RWPE2 (cell line): ENCODE results near the gene DCLRE1A.

Experiments
- ATAC-seq: fragments of 200-7000 bp; cut with Tn5 transposase; 3 replicates; pipeline ENCODE4 v1.9.1; 2021; ENCODE audit warnings: low read depth
- DNase-seq: peaks from one replicate; pipeline ENCODE4 v3.0.0-alpha.2; 2020; ENCODE audit warnings: low spot score
- H3K27ac ChIP-seq: fragments of 450-650 bp; 2 replicates; pipeline ENCODE4 v1.5.1; 2017; ENCODE audit warnings: mild to moderate bottlenecking; ENCODE audit not compliant: poor library complexity, severe bottlenecking
- H3K27me3 ChIP-seq: fragments of 250-450 bp; sonication (Bioruptor Pico); 2 replicates; pipeline ENCODE4 v1.5.1; 2021; ENCODE audit warnings: mild to moderate bottlenecking, moderate library complexity; ENCODE audit not compliant: insufficient read depth, poor library complexity, severe bottlenecking
- H3K36me3 ChIP-seq: fragments of 250-450 bp; sonication (Bioruptor Pico); 2 replicates; pipeline ENCODE4 v1.5.1; 2020; ENCODE audit warnings: low read depth, mild to moderate bottlenecking, moderate library complexity
- H3K4me1 ChIP-seq: fragments of 250-450 bp; sonication (Bioruptor Pico); 2 replicates; pipeline ENCODE4 v1.5.1; 2021; ENCODE audit warnings: mild to moderate bottlenecking, moderate library complexity; ENCODE audit not compliant: insufficient read depth, poor library complexity, severe bottlenecking
- H3K4me3 ChIP-seq: fragments of 250-450 bp; sonication (Bioruptor Pico); 2 replicates; pipeline ENCODE4 v1.5.1; 2021; ENCODE audit warnings: mild to moderate bottlenecking, moderate library complexity; ENCODE audit not compliant: severe bottlenecking
- H3K9me3 ChIP-seq: fragments of 250-450 bp; sonication (Bioruptor Pico); 2 replicates; pipeline ENCODE4 v1.5.1; 2021; ENCODE audit warnings: mild to moderate bottlenecking, moderate library complexity; ENCODE audit not compliant: severe bottlenecking
- CTCF ChIP-seq: fragments of 450-650 bp; IDR thresholded peaks from one replicate; pipeline ENCODE4 v1.5.1; 2017; ENCODE audit warnings: mild to moderate bottlenecking, moderate library complexity; ENCODE audit not compliant: poor library complexity, severe bottlenecking

DCLRE1A gene

DNA sequence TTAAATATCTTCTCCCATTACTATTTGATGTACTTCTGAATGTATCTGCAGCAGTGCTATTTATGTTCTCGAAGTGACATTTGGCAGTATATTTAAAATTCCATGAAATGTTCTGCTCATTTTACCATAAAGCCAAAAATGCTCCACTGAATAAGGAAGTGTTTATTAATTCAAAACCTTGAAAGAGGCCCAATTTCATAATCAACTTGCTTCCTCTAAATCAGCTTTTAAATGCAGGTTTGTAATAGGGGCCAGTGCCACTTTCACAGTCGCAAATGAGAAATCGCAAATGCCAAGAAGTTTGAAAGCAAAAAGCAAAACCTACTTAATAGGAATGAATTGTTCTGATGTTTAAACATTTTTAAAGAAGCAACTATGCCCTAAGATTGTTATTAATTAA, 12.0 kb upstream of the DCLRE1A start:
- DNase-seq (no peak), ATAC-seq (no peak)
- TF ChIP-seq CTCF, result no peak
- no peak overlapping the region for H3K4me3 ChIP-seq
- no peaks in the 10 kb centered on the region for H3K4me1 ChIP-seq
- H3K27ac ChIP-seq, result no peak overlapping the region
- no peaks in the 10 kb centered on the region for H3K27me3 ChIP-seq
- no peaks in the 10 kb centered on the region for H3K9me3 ChIP-seq
- peaks cover 40% of the 10 kb centered on the region for H3K36me3 ChIP-seq

- peaks cover 59% of the 10 kb centered on the region for H3K36me3 ChIP-seq
- no peak for ATAC-seq
- no peaks in the 10 kb centered on the region for H3K9me3 ChIP-seq
- H3K4me1 ChIP-seq, result peaks cover 10% of the 10 kb centered on the region
- H3K27ac ChIP-seq, result no peak overlapping the region
- TF ChIP-seq CTCF, result no peak
- no peaks in the 10 kb centered on the region for H3K27me3 ChIP-seq
- no peak overlapping the region for H3K4me3 ChIP-seq
- DNase-seq, result no peak
Observed at GRCh38 chr10:113859261-113859660, 5.4 kb upstream of the DCLRE1A start.

GRCh38 chr10:113858541-113858940, 4.7 kb upstream of the DCLRE1A start:
- H3K27ac ChIP-seq, result no peak overlapping the region
- DNase-seq, result no peak
- TF ChIP-seq CTCF, result no peak
- H3K27me3 ChIP-seq, result no peaks in the 10 kb centered on the region
- H3K36me3 ChIP-seq, result peaks cover 53% of the 10 kb centered on the region
- no peaks in the 10 kb centered on the region for H3K9me3 ChIP-seq
- ATAC-seq, result no peak
- H3K4me3 ChIP-seq, result no peak overlapping the region
- peaks cover 10% of the 10 kb centered on the region for H3K4me1 ChIP-seq

DNA sequence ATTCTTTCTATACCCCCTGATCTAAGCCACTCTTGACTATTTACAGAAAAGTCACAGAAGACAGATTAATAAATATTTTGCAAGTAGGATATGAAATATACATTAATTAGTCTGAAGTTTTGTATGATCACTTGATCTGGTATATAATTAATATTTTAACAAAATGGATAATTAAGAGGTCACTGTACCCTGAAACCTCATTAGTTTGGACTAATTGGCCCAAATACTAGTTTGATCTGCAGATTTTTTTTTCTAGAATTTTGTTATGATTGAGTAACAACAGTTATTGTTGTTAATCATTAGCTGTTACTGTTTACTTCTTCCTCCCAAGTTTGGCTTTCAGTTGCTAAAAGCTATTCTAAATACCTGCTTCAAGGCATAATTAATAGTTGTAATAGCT, 3.3 kb upstream of the DCLRE1A start:
- H3K4me3 ChIP-seq, result no peak overlapping the region
- no peak overlapping the region for H3K27ac ChIP-seq
- no peak for ATAC-seq
- H3K9me3 ChIP-seq, result no peaks in the 10 kb centered on the region
- peaks cover 43% of the 10 kb centered on the region for H3K36me3 ChIP-seq
- no peak for TF ChIP-seq CTCF
- no peak for DNase-seq
- no peaks in the 10 kb centered on the region for H3K27me3 ChIP-seq
- H3K4me1 ChIP-seq, result peaks cover 17% of the 10 kb centered on the region

DNA sequence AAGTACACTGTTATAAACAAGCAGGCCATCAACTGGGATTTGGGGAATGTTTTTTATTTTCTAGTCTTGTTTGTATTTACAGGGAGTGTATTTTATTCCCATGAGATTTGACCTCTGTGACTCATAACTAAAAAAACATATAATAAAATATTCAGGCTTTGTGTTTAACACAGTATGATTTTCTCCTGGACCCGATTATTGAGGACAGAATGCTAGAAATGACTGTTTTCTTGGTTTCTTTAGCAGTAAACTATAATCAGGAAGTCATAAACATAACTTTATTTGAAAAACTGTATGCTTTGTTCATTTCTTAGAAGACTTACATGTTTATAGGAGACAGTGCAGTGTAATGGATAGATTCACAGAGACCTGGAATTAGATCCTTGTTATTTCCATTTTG, 2.7 kb upstream of the DCLRE1A start:
- H3K36me3 ChIP-seq, result peaks cover 41% of the 10 kb centered on the region

More for the DNA sequence above, 2.7 kb upstream of the DCLRE1A start:
- no peaks in the 10 kb centered on the region for H3K9me3 ChIP-seq
- DNase-seq (no peak), ATAC-seq (no peak)
- TF ChIP-seq CTCF, result no peak
- no peaks in the 10 kb centered on the region for H3K27me3 ChIP-seq
- peaks cover 17% of the 10 kb centered on the region for H3K4me1 ChIP-seq
- no peak overlapping the region for H3K27ac ChIP-seq
- H3K4me3 ChIP-seq, result peak overlapping the region; percentile 93
